HEK293 (cell line): ENCODE results near the gene PLPP6.

Experiments
- CTCF ChIA-PET: fragments of 350-600 bp; formaldehyde crosslinking; extraction: SDS; loops from one replicate; lab custom pipeline; 2021; ENCODE audit warnings: antibody characterized with exemption; lab: Yijun Ruan, JAX
- POLR2A ChIA-PET: fragments of 300-600 bp; formaldehyde crosslinking; extraction: SDS; loops from one replicate; lab custom pipeline; 2020; ENCODE audit warnings: antibody characterized with exemption, inconsistent platforms; lab: Yijun Ruan, JAX
- H3K27ac ChIP-seq: fragments of 200-500 bp; sonication (Bioruptor generic); 2 replicates; pipeline ENCODE4 v1.5.1; 2014; ENCODE audit warnings: low read depth, low read length, control low read depth, inconsistent platforms; ENCODE audit errors: extremely low read depth
- H3K36me3 ChIP-seq, 2 experiments: fragments of 200-500 bp in 1 of 2; sonication (Bioruptor generic) in 1 of 2; 1 replicate in 1 of 2; 2 replicates in 1 of 2; pipeline ENCODE4 v1.5.1; 2014 to 2017; ENCODE audit warnings: inconsistent platforms in 2 of 2, low read length in 2 of 2; ENCODE audit not compliant: control insufficient read depth in 2 of 2, insufficient read depth in 1 of 2
- H3K4me1 ChIP-seq: fragments of 200-500 bp; sonication (Bioruptor generic); 2 replicates; pipeline ENCODE4 v1.5.1; 2014; ENCODE audit warnings: mild to moderate bottlenecking, low read length, inconsistent platforms; ENCODE audit not compliant: control insufficient read depth, insufficient read depth
- H3K4me3 ChIP-seq: 2 replicates; pipeline ENCODE4 v1.5.1; 2011; ENCODE audit warnings: low read depth, mild to moderate bottlenecking, control low read depth, low read length, moderate library complexity
- H3K9me3 ChIP-seq: fragments of 200-500 bp; sonication (Bioruptor generic); 2 replicates; pipeline ENCODE4 v1.5.1; 2014; ENCODE audit warnings: low read depth, low read length, inconsistent platforms; ENCODE audit not compliant: control insufficient read depth, insufficient read depth
- BCL11A ChIP-seq: fragments of 450-650 bp; formaldehyde crosslinking; IDR thresholded peaks from 2 replicates; pipeline ENCODE4 v1.5.1; 2016; ENCODE audit warnings: low read depth, missing biosample characterization, missing genetic modification characterization
- HOXC10 ChIP-seq: sonication (generic); formaldehyde crosslinking; IDR thresholded peaks from 2 replicates; pipeline ENCODE4 v1.8.1; 2023; ENCODE audit warnings: mild to moderate bottlenecking, missing genetic modification reagents
- MYNN ChIP-seq: fragments of 450-650 bp; formaldehyde crosslinking; IDR thresholded peaks from 2 replicates; pipeline ENCODE4 v1.5.1; 2016; ENCODE audit warnings: missing biosample characterization, missing genetic modification characterization, borderline replicate concordance
- SALL2 ChIP-seq: fragments of 450-650 bp; formaldehyde crosslinking; IDR thresholded peaks from 2 replicates; pipeline ENCODE4 v1.5.0; 2017; ENCODE audit warnings: missing biosample characterization, mild to moderate bottlenecking, missing genetic modification characterization, borderline replicate concordance
- SCRT1 ChIP-seq: fragments of 450-650 bp; formaldehyde crosslinking; IDR thresholded peaks from 2 replicates; pipeline ENCODE4 v1.5.1; 2016; ENCODE audit warnings: missing biosample characterization, missing genetic modification characterization, borderline replicate concordance
- SCRT2 ChIP-seq: fragments of 450-650 bp; formaldehyde crosslinking; IDR thresholded peaks from 2 replicates; pipeline ENCODE4 v1.5.1; 2016; ENCODE audit warnings: missing biosample characterization, missing genetic modification characterization
- ZFP37 ChIP-seq: fragments of 450-650 bp; formaldehyde crosslinking; IDR thresholded peaks from 2 replicates; pipeline ENCODE4 v1.5.1; 2016; ENCODE audit warnings: missing biosample characterization, missing genetic modification characterization
- ZNF2 ChIP-seq: fragments of 450-650 bp; formaldehyde crosslinking; IDR thresholded peaks from 2 replicates; pipeline ENCODE4 v1.5.1; 2016; ENCODE audit warnings: missing biosample characterization, missing genetic modification characterization
- ZNF302 ChIP-seq: fragments of 450-650 bp; formaldehyde crosslinking; IDR thresholded peaks from 2 replicates; pipeline ENCODE4 v1.5.1; 2016; ENCODE audit warnings: missing biosample characterization, missing genetic modification characterization, low read depth
- ZNF311 ChIP-seq: fragments of 450-650 bp; formaldehyde crosslinking; IDR thresholded peaks from 2 replicates; pipeline ENCODE4 v1.5.1; 2017; ENCODE audit warnings: missing biosample characterization, missing genetic modification characterization, borderline replicate concordance
- ZNF341 ChIP-seq: fragments of 450-650 bp; formaldehyde crosslinking; IDR thresholded peaks from 2 replicates; pipeline ENCODE4; 2016; ENCODE audit warnings: low read depth, missing biosample characterization, missing genetic modification characterization
- ZNF473 ChIP-seq: fragments of 450-650 bp; formaldehyde crosslinking; IDR thresholded peaks from 2 replicates; pipeline ENCODE4 v1.5.1; 2017; ENCODE audit warnings: missing biosample characterization, missing genetic modification characterization
- ZNF558 ChIP-seq: fragments of 450-650 bp; formaldehyde crosslinking; IDR thresholded peaks from 2 replicates; pipeline ENCODE4 v1.5.1; 2016; ENCODE audit warnings: missing biosample characterization, missing genetic modification characterization
- ZNF585B ChIP-seq: fragments of 450-650 bp; formaldehyde crosslinking; IDR thresholded peaks from 2 replicates; pipeline ENCODE4 v1.5.1; 2016; ENCODE audit warnings: missing biosample characterization, missing genetic modification characterization
- ZNF596 ChIP-seq: fragments of 450-650 bp; IDR thresholded peaks from 2 replicates; pipeline ENCODE4 v1.5.0; 2018; ENCODE audit warnings: missing biosample characterization, mild to moderate bottlenecking, missing genetic modification characterization, moderate library complexity
- ZNF664 ChIP-seq: fragments of 450-650 bp; formaldehyde crosslinking; IDR thresholded peaks from 2 replicates; pipeline ENCODE4 v1.5.1; 2016; ENCODE audit warnings: missing biosample characterization, missing genetic modification characterization
- TF ChIP-seq, protein P1 (sequence below): fragments of 450-650 bp; formaldehyde crosslinking; optimal IDR thresholded peaks from 2 replicates; pipeline ENCODE3; 2016; ENCODE audit warnings: missing biosample characterization, mild to moderate bottlenecking, missing genetic modification characterization
- TF ChIP-seq, protein P2 (sequence below): fragments of 450-650 bp; formaldehyde crosslinking; IDR thresholded peaks from 2 replicates; pipeline ENCODE4 v1.5.1; 2016; ENCODE audit warnings: missing biosample characterization, missing genetic modification characterization
- TF ChIP-seq, protein P3 (sequence below): fragments of 450-650 bp; formaldehyde crosslinking; IDR thresholded peaks from 2 replicates; pipeline ENCODE4 v1.5.1; 2016; ENCODE audit warnings: missing biosample characterization, missing genetic modification characterization, borderline replicate concordance
- TF ChIP-seq, protein P4 (sequence below): fragments of 450-650 bp; formaldehyde crosslinking; IDR thresholded peaks from 2 replicates; pipeline ENCODE4 v1.5.1; 2017; ENCODE audit warnings: missing biosample characterization, mild to moderate bottlenecking, missing genetic modification characterization, moderate library complexity

The PLPP6 gene

DNA sequence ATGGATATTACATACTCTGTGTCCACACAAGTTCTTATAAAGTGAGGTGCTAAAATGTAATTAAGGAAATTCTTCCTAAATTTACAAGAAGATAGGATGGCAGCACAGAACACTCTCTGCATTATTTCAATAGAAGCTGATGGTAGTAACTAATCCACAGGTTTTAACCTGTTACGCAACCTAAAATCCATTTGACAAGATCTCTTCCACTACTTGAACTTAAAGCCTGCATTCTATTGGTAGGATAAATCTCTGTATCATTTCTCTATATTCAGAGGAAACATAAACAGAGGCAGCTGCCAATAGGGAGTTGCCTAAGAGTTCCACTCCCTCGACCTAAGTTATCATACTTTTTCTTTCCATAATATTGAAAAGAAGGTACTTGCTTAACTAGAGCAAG is 38.8 kb downstream of the PLPP6 start:
- POLR2A ChIA-PET = interaction anchor here (1.1 kb wide), 1 partner anchor 16 kb away, joined by 3 read pairs; no protein-coding TSS in a partner anchor

DNA sequence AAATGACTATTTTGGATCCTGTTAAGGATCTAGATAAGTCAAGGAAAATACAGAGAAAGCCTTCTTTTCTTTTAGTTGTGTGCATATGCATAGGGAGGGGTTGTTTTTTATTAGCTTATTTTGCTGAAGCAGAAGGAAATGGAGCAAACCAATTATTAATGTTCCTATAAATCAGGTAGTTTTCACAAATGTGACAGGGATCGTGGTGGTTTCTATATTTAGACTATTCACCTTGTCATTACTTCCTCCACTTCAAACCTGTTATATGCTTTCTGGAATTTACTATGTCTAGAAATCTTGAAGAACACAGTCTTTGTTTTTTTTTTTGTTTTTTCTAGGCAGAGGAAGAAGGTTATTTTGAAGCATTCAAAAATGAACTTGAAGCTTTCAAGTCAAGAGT is 39.4 kb downstream of the PLPP6 start:
- CTCF ChIA-PET = interaction anchor here (0.8 to 1.4 kb wide), 3 partner anchors 11 to 47 kb away, joined by 3 to 4 read pairs (median 3); partner anchors contain the start of gene CDC37L1
- H3K27ac ChIP-seq = no peak overlapping the region
- peaks cover 3 to 54% of the 10 kb centered on the region in 2 experiments; a peak in 2 of 3 replicates for H3K36me3 ChIP-seq
- no peaks in the 10 kb centered on the region for H3K9me3 ChIP-seq
- no peak overlapping the region for H3K4me3 ChIP-seq
- H3K4me1 ChIP-seq = no peaks in the 10 kb centered on the region
- POLR2A ChIA-PET = interaction anchor here (1.1 kb wide), 1 partner anchor 17 kb away, joined by 3 read pairs; no protein-coding TSS in a partner anchor
- no peak for TF ChIP-seq ZNF596 (tag by site-specific recombination)
- no peak for TF ChIP-seq ZNF302 (tag by site-specific recombination)
- no peak for TF ChIP-seq ZNF473 (tag by site-specific recombination)
- TF ChIP-seq, protein P1, sequence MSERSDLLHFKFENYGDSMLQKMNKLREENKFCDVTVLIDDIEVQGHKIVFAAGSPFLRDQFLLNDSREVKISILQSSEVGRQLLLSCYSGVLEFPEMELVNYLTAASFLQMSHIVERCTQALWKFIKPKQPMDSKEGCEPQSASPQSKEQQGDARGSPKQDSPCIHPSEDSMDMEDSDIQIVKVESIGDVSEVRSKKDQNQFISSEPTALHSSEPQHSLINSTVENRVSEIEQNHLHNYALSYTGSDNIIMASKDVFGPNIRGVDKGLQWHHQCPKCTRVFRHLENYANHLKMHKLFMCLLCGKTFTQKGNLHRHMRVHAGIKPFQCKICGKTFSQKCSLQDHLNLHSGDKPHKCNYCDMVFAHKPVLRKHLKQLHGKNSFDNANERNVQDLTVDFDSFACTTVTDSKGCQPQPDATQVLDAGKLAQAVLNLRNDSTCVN (tag by site-specific recombination) = no peak
- TF ChIP-seq BCL11A = no peak
- TF ChIP-seq ZNF664 (tag by site-specific recombination) = no peak
- TF ChIP-seq SALL2 = no peak
- TF ChIP-seq, protein P2, sequence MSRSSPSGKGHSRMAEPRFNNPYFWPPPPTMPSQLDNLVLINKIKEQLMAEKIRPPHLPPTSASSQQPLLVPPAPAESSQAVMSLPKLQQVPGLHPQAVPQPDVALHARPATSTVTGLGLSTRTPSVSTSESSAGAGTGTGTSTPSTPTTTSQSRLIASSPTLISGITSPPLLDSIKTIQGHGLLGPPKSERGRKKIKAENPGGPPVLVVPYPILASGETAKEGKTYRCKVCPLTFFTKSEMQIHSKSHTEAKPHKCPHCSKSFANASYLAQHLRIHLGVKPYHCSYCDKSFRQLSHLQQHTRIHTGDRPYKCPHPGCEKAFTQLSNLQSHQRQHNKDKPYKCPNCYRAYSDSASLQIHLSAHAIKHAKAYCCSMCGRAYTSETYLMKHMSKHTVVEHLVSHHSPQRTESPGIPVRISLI = no peak
- TF ChIP-seq, protein P3, sequence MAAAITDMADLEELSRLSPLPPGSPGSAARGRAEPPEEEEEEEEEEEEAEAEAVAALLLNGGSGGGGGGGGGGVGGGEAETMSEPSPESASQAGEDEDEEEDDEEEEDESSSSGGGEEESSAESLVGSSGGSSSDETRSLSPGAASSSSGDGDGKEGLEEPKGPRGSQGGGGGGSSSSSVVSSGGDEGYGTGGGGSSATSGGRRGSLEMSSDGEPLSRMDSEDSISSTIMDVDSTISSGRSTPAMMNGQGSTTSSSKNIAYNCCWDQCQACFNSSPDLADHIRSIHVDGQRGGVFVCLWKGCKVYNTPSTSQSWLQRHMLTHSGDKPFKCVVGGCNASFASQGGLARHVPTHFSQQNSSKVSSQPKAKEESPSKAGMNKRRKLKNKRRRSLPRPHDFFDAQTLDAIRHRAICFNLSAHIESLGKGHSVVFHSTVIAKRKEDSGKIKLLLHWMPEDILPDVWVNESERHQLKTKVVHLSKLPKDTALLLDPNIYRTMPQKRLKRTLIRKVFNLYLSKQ (tag by site-specific recombination) = no peak
- TF ChIP-seq ZNF585B = no peak
- no peak for TF ChIP-seq ZFP37 (tag by site-specific recombination)
- TF ChIP-seq ZNF2 (tag by site-specific recombination) = no peak
- no peak for TF ChIP-seq HOXC10 (CRISPR knock-in tag)
- no peak for TF ChIP-seq MYNN (tag by site-specific recombination)
- TF ChIP-seq ZNF311 (tag by site-specific recombination) = no peak
- TF ChIP-seq, protein P4, sequence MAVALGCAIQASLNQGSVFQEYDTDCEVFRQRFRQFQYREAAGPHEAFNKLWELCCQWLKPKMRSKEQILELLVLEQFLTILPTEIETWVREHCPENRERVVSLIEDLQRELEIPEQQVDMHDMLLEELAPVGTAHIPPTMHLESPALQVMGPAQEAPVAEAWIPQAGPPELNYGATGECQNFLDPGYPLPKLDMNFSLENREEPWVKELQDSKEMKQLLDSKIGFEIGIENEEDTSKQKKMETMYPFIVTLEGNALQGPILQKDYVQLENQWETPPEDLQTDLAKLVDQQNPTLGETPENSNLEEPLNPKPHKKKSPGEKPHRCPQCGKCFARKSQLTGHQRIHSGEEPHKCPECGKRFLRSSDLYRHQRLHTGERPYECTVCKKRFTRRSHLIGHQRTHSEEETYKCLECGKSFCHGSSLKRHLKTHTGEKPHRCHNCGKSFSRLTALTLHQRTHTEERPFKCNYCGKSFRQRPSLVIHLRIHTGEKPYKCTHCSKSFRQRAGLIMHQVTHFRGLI (tag by site-specific recombination) = no peak

More for the DNA sequence above, 38.8 kb downstream of the PLPP6 start:
- no peak overlapping the region for H3K27ac ChIP-seq
- H3K36me3 ChIP-seq = peaks cover 0 to 49% of the 10 kb centered on the region in 2 experiments; a peak in 2 of 3 replicates
- TF ChIP-seq SCRT2 (tag by site-specific recombination) (peak; percentile 58), SCRT1 (tag by site-specific recombination) (peak; percentile 52; the same call in 1 of the 2 replicates), ZNF341 (no peak), ZNF558 (tag by site-specific recombination) (0 out of 2 replicates have a peak, but pooled peaks have one; percentile 19)
- no peak overlapping the region for H3K4me3 ChIP-seq
- CTCF ChIA-PET = interaction anchor here (1.2 kb wide), 1 partner anchor 47 kb away, joined by 3 read pairs; no protein-coding TSS in a partner anchor
- H3K9me3 ChIP-seq = no peaks in the 10 kb centered on the region
- no peaks in the 10 kb centered on the region for H3K4me1 ChIP-seq
